NB4 (cell line): ENCODE data around the gene PPP4R3C.

Source experiments
- TF ChIP-seq, protein P1 (sequence below): IDR thresholded peaks from one replicate; pipeline ENCODE4 v1.5.1; 2012; ENCODE audit warnings: low read depth, low read length
- TF ChIP-seq, protein P2 (sequence below): IDR thresholded peaks from 2 replicates; pipeline ENCODE4 v1.6.1; 2011; ENCODE audit warnings: low read depth, low read length

DNA sequence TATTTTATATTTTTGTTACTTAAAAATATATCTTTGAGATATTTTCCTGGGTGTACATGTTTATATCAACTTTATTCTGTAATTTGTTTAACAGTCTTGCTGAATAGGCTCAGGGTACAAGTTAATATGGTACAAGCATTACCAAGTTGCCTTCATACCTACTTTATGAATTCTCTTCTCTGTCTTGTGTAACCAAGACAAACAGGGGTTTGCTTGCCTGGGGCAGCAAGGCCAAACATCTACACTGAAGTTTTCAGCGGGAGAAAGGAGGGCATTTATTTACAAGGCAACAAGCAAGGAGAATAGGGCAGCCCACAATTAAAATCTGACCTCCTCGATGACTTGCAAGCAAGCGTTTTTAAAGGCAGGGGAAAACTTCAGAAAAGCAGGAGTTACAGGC, 24.2 kb downstream of the PPP4R3C start:
- TF ChIP-seq, protein P1, sequence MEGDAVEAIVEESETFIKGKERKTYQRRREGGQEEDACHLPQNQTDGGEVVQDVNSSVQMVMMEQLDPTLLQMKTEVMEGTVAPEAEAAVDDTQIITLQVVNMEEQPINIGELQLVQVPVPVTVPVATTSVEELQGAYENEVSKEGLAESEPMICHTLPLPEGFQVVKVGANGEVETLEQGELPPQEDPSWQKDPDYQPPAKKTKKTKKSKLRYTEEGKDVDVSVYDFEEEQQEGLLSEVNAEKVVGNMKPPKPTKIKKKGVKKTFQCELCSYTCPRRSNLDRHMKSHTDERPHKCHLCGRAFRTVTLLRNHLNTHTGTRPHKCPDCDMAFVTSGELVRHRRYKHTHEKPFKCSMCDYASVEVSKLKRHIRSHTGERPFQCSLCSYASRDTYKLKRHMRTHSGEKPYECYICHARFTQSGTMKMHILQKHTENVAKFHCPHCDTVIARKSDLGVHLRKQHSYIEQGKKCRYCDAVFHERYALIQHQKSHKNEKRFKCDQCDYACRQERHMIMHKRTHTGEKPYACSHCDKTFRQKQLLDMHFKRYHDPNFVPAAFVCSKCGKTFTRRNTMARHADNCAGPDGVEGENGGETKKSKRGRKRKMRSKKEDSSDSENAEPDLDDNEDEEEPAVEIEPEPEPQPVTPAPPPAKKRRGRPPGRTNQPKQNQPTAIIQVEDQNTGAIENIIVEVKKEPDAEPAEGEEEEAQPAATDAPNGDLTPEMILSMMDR = no peak
- TF ChIP-seq, protein P2, sequence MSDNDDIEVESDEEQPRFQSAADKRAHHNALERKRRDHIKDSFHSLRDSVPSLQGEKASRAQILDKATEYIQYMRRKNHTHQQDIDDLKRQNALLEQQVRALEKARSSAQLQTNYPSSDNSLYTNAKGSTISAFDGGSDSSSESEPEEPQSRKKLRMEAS = no peak
